ENCODE results near the gene GFRA1.

DNA sequence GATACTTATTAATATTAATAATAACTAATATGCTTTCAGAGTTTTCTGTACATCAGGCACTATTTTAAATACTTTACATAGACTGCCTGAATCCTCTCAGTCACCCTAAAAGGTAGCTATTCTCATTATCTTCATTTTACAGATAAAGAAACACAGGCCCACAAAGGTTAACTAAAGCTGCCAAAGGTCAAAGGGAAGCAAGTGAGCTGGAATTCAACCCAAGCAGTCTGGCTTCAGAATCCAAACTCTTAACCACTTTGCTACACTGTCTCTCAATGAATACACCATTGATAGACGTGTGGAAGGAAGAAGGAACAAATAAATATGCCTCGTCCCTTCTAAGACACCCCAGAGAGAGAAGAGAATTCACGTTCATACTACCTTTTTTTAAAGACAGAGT lies 52.0 kb downstream of the GFRA1 start:
- TF ChIP-seq EP300 (IDR thresholded peaks at IDR 0.05), result no peak
- TF ChIP-seq, protein P1, sequence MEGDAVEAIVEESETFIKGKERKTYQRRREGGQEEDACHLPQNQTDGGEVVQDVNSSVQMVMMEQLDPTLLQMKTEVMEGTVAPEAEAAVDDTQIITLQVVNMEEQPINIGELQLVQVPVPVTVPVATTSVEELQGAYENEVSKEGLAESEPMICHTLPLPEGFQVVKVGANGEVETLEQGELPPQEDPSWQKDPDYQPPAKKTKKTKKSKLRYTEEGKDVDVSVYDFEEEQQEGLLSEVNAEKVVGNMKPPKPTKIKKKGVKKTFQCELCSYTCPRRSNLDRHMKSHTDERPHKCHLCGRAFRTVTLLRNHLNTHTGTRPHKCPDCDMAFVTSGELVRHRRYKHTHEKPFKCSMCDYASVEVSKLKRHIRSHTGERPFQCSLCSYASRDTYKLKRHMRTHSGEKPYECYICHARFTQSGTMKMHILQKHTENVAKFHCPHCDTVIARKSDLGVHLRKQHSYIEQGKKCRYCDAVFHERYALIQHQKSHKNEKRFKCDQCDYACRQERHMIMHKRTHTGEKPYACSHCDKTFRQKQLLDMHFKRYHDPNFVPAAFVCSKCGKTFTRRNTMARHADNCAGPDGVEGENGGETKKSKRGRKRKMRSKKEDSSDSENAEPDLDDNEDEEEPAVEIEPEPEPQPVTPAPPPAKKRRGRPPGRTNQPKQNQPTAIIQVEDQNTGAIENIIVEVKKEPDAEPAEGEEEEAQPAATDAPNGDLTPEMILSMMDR (IDR thresholded peaks at IDR 0.05), result no peak
